GM18907 (cell line): Measurements from ENCODE around the gene DDR1.
"Not testable (repeated sequence)": the region's sequence is repeated elsewhere in the genome, so short reads cannot be mapped to it uniquely, and the experiment has no call there.

Source experiments
- ATAC-seq: cut with Tn5 transposase; IDR thresholded peaks from one replicate; pipeline ENCODE4 v1.9.1; 2021; ENCODE audit warnings: mild to moderate bottlenecking, moderate library complexity; ENCODE audit not compliant: unreplicated experiment

DDR1 gene

DNA sequence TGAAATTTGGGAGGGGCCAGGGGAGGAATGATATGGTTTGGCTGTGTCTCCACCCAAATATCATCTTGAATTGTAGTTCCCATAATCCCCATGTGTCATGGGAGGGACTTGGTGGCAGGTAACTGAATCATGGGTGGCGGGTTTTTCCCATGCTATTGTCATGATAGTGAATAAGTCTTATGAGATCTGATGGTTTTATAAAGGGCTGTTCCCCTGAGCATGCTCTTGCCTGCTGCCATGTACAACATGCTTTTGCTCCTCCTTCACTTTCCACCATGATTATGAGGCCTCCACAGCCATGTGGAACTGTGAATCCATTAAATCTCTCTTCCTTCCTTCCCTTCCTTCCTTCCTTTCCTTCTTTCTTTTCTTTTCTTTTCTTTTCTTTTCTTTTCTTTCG is 31.9 kb upstream of the DDR1 start:
- not testable (repeated sequence) for ATAC-seq

DNA sequence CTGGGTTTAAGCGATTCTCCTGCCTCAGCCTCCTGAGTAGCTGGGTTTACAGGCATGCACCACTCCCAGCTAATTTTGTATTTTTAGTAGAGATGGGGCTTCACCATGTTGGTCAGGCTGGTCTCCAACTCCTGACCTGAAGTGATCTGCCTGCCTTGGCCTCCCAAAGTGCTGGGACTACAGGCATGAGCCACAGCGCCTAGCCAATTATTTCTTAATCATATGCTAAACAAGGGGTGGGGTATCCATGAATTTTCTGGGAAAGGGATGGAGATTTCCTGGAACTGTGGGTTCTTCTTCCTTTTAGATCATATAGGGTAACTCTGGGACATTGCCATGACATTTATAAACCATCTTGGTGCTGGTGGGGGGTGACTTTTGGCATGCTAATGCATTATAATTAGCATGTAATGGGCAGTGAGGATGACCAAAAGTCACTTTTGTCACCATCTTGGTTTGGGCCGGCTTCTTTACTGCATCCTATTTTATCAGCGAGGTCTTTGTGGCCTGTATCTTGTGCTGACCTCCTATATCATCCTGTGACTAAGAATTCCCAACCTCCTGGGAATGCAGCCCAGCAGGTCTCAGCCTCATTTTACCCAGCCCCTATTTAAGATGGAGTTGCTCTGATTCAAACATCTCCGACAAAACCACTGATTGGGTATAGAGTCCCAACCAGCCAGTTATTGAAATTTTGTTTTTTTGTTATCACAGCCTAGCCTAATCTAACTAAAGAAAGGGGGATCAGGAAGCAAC is 29.9 kb upstream of the DDR1 start:
- no peak for ATAC-seq

DNA sequence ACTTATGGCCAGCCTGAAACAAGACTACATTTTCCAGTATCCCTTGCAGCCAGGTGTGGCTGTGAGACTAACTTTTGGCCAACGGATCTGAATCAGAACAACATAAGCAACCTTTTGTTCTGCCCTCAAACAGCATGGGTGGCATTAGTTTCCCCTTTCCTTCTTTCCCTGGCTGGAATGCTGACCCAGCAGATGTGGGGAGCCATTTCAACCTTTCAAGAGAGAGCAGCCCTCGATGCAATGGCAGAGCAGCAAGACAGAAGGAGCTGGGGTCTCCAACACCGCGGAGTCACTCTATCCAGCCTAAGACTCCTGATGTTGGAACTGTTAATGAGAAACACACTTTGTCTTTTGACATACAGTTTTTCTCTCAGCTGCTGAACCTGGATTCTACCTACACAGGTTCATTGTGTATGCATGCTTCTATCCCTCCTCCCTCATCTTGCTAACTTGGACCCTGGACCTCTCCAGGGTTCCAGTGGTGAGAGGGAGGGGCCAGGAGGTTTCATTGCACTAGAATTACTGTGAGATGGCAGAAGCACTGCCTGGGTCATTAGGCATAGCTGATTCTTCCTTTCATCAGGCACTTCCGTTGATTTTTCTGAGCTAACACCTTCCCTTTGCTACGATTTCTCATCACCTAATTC is 28.8 kb upstream of the DDR1 start:
- ATAC-seq: no peak

DNA sequence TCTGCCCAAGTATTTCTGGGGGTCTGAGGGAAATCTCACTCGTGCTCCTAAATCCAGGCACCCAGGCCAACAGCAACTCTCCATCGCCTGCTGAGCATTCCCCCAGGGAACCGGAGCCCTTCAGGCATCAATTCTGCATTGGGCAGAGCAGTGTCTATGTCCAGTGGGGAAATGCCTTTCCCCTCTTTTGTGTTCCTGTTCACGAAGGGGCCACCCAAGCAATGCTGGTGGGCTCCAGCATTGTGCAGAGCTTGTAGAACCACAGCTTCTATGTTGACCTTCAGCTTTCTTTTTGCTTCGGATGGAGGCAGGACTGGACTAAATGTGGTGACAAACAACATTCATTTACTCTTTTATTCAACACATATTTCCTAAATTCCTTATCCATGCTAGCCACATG is 27.2 kb upstream of the DDR1 start:
- no peak for ATAC-seq

DNA sequence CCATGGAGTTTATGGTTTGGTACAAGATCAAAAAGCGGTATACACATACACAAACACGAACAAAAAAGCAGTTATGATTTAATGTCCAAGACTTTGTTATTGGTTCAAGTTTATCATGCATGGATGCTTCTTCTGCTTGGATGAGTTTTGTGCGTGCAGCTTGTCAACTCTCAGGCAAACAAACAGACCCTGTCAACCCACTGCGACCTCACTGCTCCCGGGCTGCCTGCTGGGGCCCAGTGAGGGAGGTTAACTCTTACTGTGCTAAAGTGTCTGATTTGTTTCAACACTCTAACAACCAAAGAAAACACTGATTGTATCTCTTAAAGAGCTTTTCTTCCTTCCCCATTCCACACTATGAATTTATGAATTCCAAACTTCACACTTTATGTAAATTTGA is 26.8 kb upstream of the DDR1 start:
- no peak for ATAC-seq

DNA sequence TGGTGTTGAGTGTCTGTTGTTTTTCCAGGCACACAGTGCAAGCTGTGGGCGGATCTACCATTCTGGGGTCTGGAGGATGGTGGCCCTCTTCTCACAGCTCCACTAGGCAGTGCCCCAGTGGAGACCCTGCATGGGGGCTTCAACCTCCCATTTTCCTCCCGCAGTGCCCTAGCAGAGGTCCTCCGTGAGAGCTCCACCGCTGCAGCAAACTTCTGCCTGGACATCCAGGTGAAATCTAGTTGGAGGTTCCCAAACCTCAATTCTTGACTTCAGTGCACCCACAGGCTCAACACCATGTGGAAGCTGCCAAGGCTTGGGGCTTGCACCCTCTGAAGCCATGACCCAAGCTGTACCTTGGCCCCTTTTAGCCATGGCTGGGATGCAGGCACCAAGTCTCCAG is 24.6 kb upstream of the DDR1 start:
- not testable (repeated sequence) for ATAC-seq

DNA sequence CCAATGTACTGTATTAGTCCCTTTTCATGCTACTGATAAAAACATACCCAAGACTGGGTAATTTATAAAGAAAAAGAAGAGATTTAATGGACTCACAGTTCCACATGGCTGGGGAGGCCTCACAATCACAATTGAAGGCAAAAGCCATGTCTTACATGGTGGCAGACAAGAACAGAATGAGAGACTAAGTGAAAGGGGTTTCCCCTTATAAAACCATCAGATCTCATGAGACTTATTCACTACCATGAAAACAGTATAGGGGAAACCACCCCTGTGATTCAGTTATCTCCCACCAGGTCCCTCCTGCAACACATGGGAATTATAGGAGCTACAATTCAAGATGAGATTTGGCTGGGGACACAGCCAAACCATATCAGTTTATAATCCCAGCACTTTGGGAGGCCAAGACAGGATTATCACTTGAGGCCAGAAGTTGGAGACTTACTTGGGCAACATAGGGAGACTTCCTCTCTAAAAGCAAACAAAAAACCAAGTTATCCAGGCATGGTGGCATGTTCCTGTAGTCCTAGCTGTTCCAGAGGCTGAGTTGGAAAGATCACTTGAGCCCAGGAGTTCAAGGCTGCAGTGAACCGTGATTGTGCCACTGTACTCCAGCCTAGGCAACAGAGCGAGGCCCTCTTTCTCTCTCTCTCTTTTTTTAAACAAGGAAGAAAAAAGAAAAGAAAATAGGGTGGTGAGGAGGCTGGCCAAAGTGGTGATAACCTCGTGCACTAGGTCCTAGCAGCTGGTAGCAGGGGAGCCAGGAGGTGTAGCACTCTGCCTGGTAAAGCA is 22.9 kb upstream of the DDR1 start:
- ATAC-seq: no peak

DNA sequence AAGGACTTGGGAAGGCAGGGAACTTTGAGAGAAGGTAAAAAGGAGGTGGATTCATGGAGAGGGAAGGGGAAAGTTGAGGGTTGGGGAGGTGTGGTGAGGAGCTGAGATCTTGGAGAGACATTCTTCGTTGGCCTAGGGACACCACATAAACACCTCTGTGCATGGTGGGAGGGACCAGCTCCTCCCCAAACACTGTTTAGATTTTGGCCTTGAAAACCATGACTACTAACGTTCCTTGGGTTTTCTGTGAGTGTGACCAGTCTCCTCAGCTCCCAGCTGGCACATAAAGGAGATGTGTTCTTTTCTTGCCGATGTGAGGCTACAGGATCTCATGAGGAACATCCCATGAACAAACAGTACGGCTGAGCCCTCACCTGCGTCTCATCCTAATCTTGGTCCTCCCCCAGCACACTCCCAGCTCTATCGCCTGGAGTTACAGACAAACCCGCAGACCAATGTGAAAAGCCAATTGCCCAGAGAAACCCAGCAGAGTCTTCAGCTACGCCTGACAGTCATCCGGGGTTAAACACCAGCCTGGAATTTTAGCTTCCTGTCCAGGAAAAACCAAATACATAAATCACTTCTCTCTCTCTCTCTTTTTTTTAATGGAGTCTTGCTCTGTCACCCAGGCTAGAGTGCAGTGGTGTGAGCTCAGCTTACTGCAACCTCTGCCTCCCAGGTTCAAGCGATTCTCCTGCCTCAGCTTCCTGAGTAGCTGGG is 22.0 kb upstream of the DDR1 start:
- ATAC-seq: no peak

DNA sequence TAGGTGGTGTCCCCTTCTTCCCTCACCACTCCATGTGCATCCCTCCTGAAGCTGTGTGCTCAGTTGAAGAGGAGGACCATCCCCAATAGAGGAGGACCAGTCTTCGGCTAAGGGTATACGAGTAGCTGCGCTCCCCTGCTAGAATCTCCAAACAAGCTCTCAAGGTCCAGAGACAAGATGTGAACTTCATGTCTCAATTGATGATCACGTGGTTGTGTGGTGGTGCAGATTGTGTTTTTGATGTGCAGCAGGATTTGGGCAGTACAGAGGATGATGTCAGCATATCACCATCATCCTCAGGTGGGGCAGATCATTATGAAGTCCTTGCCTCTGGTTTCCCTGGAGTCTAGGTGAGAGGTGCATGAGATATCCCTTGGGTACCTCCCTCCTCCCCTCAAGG is 20.0 kb upstream of the DDR1 start:
- ATAC-seq: no peak

DNA sequence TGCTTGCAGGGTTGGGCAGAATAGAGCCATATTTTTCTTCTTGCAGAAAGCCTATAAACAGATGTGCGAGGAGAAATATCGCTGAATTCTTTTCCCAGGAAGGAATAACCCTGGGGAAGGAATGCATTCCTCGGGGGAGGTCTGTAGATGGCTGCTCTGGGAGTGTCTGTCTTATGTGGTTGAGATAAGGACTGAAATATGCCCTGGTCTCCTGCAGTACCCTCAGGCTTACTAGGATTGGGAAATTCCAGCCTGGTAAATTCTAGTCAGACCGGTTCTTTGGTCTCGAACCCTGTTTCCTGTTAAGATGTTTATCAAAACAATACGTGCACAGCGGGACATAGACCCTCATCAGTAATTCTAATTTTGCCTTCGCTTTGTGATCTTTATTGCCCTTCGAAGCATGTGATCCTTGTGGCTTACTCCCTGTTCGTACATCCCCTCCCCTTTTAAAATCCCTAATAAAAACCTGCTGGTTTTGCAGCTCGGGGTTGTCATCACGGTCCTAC is 15.0 kb upstream of the DDR1 start:
- not testable (repeated sequence) for ATAC-seq

DNA sequence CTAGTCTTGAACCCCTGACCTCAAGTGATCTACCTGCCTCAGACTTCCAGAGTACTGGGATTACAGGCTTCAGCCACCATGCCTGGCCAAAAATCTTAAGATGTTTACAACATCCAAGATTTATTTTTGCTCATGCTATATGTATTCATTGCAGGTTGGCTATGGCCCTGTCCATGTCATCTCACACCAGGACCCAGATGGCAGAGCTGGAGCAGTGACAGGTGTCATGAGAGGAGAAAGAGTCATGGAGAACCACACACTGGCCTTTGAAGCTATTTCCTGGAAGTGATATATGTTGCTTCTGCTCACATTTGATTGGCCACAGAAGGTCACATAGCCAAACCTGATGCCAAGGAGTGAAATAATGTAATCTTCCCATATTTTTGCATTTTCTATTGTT is 13.8 kb upstream of the DDR1 start:
- no peak for ATAC-seq

DNA sequence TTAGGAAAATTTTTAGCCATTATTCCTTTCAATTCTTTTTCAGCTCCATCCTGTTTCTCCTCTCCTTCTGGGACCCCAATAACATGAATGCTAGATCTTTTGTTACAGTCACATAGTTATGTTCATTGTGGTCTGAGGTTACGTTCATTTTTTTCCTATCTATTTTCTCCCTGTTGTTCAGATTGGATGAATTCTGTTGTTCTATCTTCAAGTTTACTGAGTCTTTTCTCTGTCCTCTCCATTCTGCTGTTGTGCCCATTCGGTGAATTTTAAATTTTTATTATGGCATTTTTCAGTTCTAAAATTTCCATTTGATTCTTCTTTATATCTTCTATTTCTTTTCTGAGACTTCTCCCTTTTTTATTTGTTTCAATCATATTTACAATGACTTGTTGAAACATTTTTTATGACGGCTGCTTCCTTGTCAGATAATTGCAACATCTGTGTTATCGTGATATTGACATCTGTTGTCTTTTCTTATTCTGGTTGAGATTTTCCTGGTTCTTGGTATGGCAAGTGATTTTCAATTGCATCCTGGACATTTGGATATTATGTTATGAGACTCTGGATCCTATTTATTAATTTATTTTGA is 12.6 kb upstream of the DDR1 start:
- no peak for ATAC-seq

DNA sequence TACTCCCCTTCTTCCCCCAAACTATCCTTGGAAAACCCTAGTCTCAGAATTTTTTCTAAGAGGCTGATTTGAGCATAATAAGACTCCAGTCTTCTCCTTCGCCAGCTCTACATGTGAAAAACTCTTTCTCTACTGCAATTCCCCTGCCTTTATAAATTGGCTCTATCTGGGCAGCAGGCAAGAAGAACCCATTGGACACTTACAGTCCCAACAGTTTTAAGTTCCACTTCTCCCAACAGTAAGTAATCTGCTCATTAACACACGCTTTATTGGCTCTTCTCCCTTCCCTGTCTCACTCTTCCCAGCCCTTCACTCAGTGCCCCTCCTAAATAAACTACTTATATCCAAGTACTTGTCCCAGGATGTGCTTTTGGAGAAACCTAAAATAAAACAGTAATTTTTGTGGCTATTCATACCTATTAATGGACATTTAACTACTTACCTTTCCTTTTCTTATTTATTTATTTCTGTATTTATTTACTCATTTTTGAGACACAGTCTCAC is 11.1 kb upstream of the DDR1 start:
- no peak for ATAC-seq

DNA sequence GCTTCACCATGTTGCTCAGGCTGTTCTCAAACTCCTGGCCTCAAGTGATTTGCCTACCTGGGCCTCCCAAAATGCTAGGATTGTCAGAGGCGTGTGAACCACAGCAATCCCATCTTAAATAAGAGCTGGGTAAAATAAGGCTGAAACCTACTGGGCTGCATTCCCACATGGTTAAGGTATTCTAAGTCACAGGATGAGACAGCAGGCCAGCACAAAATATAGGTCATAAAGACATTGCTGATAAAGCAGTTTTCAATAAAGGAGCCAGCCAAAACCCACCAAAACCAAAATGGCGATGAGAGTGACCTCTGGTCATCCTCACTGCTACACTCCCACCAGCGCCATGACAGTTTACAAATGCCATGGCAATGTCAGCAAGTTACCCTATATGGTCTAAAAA is 10.5 kb upstream of the DDR1 start:
- ATAC-seq: not testable (repeated sequence)

DNA sequence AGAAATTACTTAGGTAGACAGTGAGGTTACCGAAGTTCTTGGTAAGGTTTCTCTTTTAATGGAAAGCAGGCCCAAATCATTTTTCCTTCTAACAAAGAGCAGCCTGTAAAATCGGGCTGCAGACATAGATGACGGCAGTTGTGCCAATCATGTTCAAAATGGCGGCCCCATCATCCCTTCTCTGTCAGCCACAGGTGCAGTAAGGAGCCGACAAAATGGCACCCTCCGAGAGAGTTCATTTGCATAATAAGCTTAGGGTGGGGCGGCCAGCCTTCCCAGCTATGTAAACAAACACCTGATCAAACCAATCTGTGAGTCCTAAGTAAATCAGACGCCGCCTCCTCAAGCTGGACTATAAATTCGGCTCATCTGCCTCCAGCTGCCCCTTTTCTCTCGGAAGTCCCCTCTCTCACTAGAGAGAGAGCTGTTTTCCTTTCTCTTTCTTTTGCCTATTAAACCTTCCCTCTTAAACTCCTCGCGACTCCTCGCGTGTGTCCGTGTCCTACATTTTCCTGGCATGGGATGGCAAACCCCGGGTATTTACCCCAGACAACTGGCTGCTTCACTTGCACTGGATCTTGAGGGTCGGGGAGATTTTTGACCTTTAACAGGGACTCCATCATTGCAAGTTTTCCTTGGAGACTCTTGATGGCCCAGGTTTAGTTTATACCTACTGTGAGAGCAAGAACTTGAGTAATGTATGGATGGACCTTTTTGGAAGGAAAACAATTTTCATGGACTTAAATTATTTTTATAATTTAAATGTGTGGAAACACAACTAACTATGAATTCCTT is 8.9 kb upstream of the DDR1 start:
- ATAC-seq: no peak

DNA sequence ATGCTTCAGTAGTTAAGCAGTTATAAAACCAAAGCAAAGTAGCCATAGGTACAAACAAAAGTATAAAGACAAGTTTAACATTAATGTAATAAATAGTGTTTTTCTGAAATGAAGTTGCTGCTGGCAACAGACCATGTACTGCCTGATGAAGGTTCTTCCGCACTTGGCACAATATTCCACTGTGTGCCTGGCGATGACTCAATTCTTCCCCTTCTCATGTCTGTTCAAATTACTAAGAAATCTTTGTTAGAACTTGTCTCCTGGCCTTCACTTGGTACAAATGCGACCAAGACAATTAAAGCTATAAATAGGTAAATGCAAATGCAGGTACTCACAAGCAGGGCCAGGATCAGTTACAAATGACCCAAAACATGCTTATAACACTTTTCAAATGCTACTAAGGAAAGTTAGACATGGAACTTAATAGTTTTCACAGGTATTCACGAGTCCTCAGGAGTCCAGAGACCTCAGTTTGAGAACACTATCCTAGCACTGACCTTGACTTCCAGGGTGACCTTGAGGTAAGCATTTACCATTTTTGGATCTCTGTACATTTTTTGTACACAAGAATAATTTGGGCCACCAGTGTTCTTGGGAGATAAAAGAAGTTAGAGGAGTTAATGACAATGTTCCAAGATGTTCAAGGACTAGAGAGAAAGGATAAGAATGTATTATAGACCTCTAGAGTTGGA is 8.1 kb upstream of the DDR1 start:
- no peak for ATAC-seq

DNA sequence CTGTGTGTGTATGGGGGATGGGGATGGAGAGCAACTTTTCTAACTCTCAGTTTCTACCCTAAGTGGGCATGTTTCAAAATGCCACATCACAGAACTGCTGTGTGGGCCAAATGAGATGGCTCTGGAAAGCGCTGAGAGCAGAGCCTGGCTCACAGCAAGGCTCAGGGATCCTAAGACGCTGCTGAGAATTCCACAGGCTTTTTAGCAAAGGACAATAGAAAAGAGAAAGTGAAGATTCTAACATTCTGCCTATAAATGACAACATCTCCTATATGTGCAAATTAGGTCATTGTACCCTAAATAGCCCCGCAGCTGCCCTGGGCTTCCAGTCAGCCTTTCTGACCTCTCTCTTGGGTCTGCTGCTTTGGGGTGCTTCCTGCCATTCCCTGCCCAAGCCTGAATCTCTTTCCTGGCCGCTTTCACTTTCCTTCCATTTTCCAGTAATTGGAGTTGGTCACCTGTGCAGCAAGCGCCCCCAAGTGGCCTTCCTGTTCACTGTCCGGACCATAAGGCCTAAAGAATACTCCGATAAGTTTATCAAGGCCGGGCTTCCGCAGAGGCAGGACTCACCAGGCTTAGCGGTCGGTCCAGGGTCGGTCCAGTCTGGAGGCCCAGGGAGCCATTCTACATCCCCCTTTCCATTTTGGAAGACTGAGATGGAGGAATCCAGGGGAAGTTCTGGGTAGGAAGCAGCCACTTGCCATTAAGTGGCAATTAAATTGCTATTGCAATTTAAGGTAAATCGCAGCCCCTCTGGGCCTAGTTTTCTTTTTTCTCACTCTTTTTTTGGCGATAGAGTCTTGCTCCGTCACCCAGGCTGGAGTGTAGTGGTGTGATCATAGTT is 6.7 kb upstream of the DDR1 start:
- ATAC-seq: no peak
